Erythroblast (primary cell): ENCODE data around the gene PHYHIPL.

Source experiments
- GATA1 ChIP-seq: IDR thresholded peaks from 2 replicates; pipeline ENCODE4 v1.6.1; 2011; ENCODE audit warnings: low read depth, mild to moderate bottlenecking, control low read depth, low read length, moderate library complexity
- POLR2A ChIP-seq: IDR thresholded peaks from 2 replicates; pipeline ENCODE4 v1.6.1; 2011; ENCODE audit warnings: mild to moderate bottlenecking, low read length

GRCh38 chr10:59234194-59234593 lies 57.8 kb downstream of the PHYHIPL start:
- TF ChIP-seq POLR2A (no peak), GATA1 (no peak)
